GM23338 (cell line): Measurements from ENCODE around the gene DTD1. TPM values are rescaled to one million over a fixed set of nuclear protein-coding genes. Genes with fewer than 3 reads are reported as not detected.

Source experiments
- ATAC-seq: fragments of 200-7000 bp; cut with Tn5 transposase; 3 replicates; pipeline ENCODE4 v1.9.1; 2020
- DNase-seq: peaks from one replicate; pipeline ENCODE4 v3.0.0-alpha.2; 2015; ENCODE audit warnings: low spot score
- H2AFZ ChIP-seq: fragments of 200-600 bp; sonication (generic); 2 replicates; pipeline ENCODE4 v1.8.0; 2016; ENCODE audit warnings: antibody characterized with exemption, mild to moderate bottlenecking, moderate library complexity
- H3F3A ChIP-seq: fragments of 200-600 bp; sonication (generic); replicated peaks from 2 replicates; pipeline ENCODE4 v1.8.0; 2017; ENCODE audit warnings: antibody characterized with exemption, mixed run types, low read depth
- H3K27ac ChIP-seq: fragments of 200-600 bp; sonication (generic); 2 replicates; pipeline ENCODE4 v1.6.1; 2016; ENCODE audit warnings: low read depth
- H3K27me3 ChIP-seq: fragments of 200-600 bp; sonication (generic); 2 replicates; pipeline ENCODE4 v1.8.0; 2016; ENCODE audit warnings: mild to moderate bottlenecking, mixed run types, moderate library complexity; ENCODE audit not compliant: insufficient read depth
- H3K36me3 ChIP-seq: fragments of 200-600 bp; sonication (generic); 2 replicates; pipeline ENCODE4 v1.8.0; 2016; ENCODE audit warnings: mild to moderate bottlenecking; ENCODE audit not compliant: insufficient read depth
- H3K4me1 ChIP-seq: fragments of 200-600 bp; sonication (generic); 2 replicates; pipeline ENCODE4 v1.8.0; 2016; ENCODE audit warnings: mild to moderate bottlenecking, moderate library complexity; ENCODE audit not compliant: insufficient read depth
- H3K4me2 ChIP-seq: fragments of 200-600 bp; sonication (generic); 2 replicates; pipeline ENCODE4 v1.7.1; 2017; ENCODE audit warnings: mixed run types
- H3K4me3 ChIP-seq: fragments of 200-600 bp; sonication (generic); 2 replicates; pipeline ENCODE4 v1.6.1; 2016; ENCODE audit warnings: mixed run types
- H3K79me2 ChIP-seq: fragments of 200-600 bp; sonication (generic); replicated peaks from 2 replicates; pipeline ENCODE4 v1.8.0; 2017; ENCODE audit warnings: mild to moderate bottlenecking; ENCODE audit not compliant: insufficient read depth
- H3K9me2 ChIP-seq: fragments of 200-600 bp; sonication (generic); 2 replicates; pipeline ENCODE4 v1.8.0; 2017; ENCODE audit not compliant: insufficient read depth
- H4K20me1 ChIP-seq: fragments of 200-600 bp; sonication (generic); replicated peaks from 2 replicates; pipeline ENCODE4 v1.8.0; 2017; ENCODE audit warnings: mild to moderate bottlenecking; ENCODE audit not compliant: insufficient read depth
- H3K27ac Mint-ChIP-seq: 2 replicates; pipeline ENCODE4 v1.8.0; 2020; ENCODE audit warnings: inconsistent platforms, mild to moderate bottlenecking, moderate library complexity, mixed read lengths
- H3K27me3 Mint-ChIP-seq: 3 replicates; pipeline ENCODE4 v1.8.0; 2022; ENCODE audit warnings: low read depth, mild to moderate bottlenecking, moderate library complexity, mixed read lengths, inconsistent platforms; ENCODE audit not compliant: insufficient read depth, poor library complexity
- H3K36me3 Mint-ChIP-seq: 3 replicates; pipeline ENCODE4 v1.8.0; 2021; ENCODE audit warnings: low read depth, mild to moderate bottlenecking, inconsistent platforms, moderate library complexity, mixed read lengths
- H3K4me1 Mint-ChIP-seq: 3 replicates; pipeline ENCODE4 v1.8.0; 2020; ENCODE audit warnings: mild to moderate bottlenecking, inconsistent platforms, mixed read lengths
- H3K4me3 Mint-ChIP-seq: 3 replicates; pipeline ENCODE4 v1.8.0; 2021; ENCODE audit warnings: moderate library complexity, mild to moderate bottlenecking, inconsistent platforms, mixed read lengths
- H3K9me3 Mint-ChIP-seq: 3 replicates; pipeline ENCODE4 v1.8.0; 2020; ENCODE audit warnings: moderate library complexity, mild to moderate bottlenecking, inconsistent platforms, mixed read lengths
- CREB1 ChIP-seq: fragments of 250-450 bp; sonication (Bioruptor Pico); IDR thresholded peaks from 2 replicates; pipeline ENCODE4 v1.5.0; 2020; ENCODE audit warnings: low read depth, mild to moderate bottlenecking, moderate library complexity
- EZH2 ChIP-seq: fragments of 200-600 bp; sonication (generic); IDR thresholded peaks from one replicate; pipeline ENCODE4 v1.8.0; 2017; ENCODE audit warnings: antibody characterized with exemption, mild to moderate bottlenecking, low read depth; ENCODE audit not compliant: unreplicated experiment
- EZH2phosphoT487 ChIP-seq: fragments of 200-600 bp; sonication (generic); IDR thresholded peaks from one replicate; pipeline ENCODE4 v1.8.1; 2018; ENCODE audit warnings: antibody characterized with exemption; ENCODE audit not compliant: unreplicated experiment
- JUNB ChIP-seq: IDR thresholded peaks from one replicate; pipeline ENCODE4 v1.6.1; 2016; ENCODE audit warnings: antibody characterized with exemption; ENCODE audit not compliant: unreplicated experiment
- NANOG ChIP-seq: IDR thresholded peaks from 2 replicates; pipeline ENCODE4 v1.6.1; 2016; ENCODE audit warnings: antibody characterized with exemption, borderline replicate concordance
- POLR2AphosphoS5 ChIP-seq: IDR thresholded peaks from 2 replicates; pipeline ENCODE4 v1.6.1; 2016; ENCODE audit warnings: antibody characterized with exemption, low read depth
- ZNF114 ChIP-seq: fragments of 250-450 bp; sonication (Bioruptor Pico); IDR thresholded peaks from 2 replicates; pipeline ENCODE4 v1.5.0; 2020; ENCODE audit warnings: mild to moderate bottlenecking, moderate library complexity
- polyA plus RNA-seq: library from polyadenylated mRNA; unstranded; fragments of >200 nt; fragmentation: Nextera tagmentation; extraction: Ambion mirVana; gene quantifications from 2 replicates; pipeline ENCODE4 v1.2.1, GENCODE V29; 2016
- total RNA-seq: library from RNA; depleted of rRNA; stranded (reverse); fragments of >200 nt; shearing (Covaris generic); gene quantifications from 2 replicates; pipeline ENCODE4 v1.2.3, GENCODE V29; 2014
- TF ChIP-seq, protein P1 (sequence below): IDR thresholded peaks from one replicate; pipeline ENCODE4 v1.6.1; 2018; ENCODE audit warnings: antibody characterized with exemption; ENCODE audit not compliant: unreplicated experiment
- TF ChIP-seq, protein P2 (sequence below), 2 experiments: fragments of 200-600 bp in 1 of 2; sonication (generic) in 1 of 2; conservative IDR thresholded peaks; 2 replicates each; pipeline versions ENCODE4 v1.5.1 to v1.6.1; 2016 to 2017; ENCODE audit warnings: antibody characterized with exemption in 2 of 2, low read depth in 2 of 2, mild to moderate bottlenecking in 2 of 2, moderate library complexity in 1 of 2
- TF ChIP-seq, protein P3 (sequence below): IDR thresholded peaks from 2 replicates; pipeline ENCODE4 v1.6.1; 2016; ENCODE audit warnings: antibody characterized with exemption
- TF ChIP-seq, protein P4 (sequence below): fragments of 250-450 bp; sonication (Bioruptor Pico); IDR thresholded peaks from 2 replicates; pipeline ENCODE4 v1.5.0; 2020; ENCODE audit warnings: mild to moderate bottlenecking, moderate library complexity

Gene DTD1
- total and polyA plus RNA-seq, 2 experiments from 2014 or later = 69.8 to 74.0 TPM

DNA sequence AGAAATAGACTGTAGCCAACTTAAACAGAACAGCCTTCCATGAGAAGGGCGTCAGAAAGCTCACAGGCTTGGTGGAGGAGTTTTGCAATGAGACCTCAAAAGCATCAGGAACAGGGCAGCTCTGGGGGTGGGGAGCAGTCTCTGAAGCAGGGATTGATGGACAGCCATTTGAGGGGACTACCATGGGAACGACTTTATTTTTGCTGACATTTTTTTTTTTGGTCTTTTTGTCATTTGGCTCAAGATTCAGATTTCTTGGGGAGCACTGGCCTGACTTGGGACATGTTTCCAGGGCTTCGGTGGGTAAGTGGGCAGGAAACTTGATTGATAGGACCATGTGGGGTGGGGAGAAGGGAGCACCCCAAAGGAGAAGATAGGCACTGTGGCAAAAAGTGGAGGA, 193.7 kb downstream of the DTD1 start (continued):
- no peak for TF ChIP-seq EZH2phosphoT487
- no peak for TF ChIP-seq CREB1
- TF ChIP-seq ZNF114 = no peak
- TF ChIP-seq, protein P1, sequence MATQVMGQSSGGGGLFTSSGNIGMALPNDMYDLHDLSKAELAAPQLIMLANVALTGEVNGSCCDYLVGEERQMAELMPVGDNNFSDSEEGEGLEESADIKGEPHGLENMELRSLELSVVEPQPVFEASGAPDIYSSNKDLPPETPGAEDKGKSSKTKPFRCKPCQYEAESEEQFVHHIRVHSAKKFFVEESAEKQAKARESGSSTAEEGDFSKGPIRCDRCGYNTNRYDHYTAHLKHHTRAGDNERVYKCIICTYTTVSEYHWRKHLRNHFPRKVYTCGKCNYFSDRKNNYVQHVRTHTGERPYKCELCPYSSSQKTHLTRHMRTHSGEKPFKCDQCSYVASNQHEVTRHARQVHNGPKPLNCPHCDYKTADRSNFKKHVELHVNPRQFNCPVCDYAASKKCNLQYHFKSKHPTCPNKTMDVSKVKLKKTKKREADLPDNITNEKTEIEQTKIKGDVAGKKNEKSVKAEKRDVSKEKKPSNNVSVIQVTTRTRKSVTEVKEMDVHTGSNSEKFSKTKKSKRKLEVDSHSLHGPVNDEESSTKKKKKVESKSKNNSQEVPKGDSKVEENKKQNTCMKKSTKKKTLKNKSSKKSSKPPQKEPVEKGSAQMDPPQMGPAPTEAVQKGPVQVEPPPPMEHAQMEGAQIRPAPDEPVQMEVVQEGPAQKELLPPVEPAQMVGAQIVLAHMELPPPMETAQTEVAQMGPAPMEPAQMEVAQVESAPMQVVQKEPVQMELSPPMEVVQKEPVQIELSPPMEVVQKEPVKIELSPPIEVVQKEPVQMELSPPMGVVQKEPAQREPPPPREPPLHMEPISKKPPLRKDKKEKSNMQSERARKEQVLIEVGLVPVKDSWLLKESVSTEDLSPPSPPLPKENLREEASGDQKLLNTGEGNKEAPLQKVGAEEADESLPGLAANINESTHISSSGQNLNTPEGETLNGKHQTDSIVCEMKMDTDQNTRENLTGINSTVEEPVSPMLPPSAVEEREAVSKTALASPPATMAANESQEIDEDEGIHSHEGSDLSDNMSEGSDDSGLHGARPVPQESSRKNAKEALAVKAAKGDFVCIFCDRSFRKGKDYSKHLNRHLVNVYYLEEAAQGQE = no peak
- TF ChIP-seq, protein P2, sequence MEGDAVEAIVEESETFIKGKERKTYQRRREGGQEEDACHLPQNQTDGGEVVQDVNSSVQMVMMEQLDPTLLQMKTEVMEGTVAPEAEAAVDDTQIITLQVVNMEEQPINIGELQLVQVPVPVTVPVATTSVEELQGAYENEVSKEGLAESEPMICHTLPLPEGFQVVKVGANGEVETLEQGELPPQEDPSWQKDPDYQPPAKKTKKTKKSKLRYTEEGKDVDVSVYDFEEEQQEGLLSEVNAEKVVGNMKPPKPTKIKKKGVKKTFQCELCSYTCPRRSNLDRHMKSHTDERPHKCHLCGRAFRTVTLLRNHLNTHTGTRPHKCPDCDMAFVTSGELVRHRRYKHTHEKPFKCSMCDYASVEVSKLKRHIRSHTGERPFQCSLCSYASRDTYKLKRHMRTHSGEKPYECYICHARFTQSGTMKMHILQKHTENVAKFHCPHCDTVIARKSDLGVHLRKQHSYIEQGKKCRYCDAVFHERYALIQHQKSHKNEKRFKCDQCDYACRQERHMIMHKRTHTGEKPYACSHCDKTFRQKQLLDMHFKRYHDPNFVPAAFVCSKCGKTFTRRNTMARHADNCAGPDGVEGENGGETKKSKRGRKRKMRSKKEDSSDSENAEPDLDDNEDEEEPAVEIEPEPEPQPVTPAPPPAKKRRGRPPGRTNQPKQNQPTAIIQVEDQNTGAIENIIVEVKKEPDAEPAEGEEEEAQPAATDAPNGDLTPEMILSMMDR (conservative IDR thresholded peaks at IDR 0.05; ENCODE audit: low read depth in 2 of 2) = no peak
- no peak for TF ChIP-seq POLR2AphosphoS5
- TF ChIP-seq EZH2 = no peak
- TF ChIP-seq, protein P3, sequence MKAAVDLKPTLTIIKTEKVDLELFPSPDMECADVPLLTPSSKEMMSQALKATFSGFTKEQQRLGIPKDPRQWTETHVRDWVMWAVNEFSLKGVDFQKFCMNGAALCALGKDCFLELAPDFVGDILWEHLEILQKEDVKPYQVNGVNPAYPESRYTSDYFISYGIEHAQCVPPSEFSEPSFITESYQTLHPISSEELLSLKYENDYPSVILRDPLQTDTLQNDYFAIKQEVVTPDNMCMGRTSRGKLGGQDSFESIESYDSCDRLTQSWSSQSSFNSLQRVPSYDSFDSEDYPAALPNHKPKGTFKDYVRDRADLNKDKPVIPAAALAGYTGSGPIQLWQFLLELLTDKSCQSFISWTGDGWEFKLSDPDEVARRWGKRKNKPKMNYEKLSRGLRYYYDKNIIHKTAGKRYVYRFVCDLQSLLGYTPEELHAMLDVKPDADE = no peak
- TF ChIP-seq JUNB = no peak

DNA sequence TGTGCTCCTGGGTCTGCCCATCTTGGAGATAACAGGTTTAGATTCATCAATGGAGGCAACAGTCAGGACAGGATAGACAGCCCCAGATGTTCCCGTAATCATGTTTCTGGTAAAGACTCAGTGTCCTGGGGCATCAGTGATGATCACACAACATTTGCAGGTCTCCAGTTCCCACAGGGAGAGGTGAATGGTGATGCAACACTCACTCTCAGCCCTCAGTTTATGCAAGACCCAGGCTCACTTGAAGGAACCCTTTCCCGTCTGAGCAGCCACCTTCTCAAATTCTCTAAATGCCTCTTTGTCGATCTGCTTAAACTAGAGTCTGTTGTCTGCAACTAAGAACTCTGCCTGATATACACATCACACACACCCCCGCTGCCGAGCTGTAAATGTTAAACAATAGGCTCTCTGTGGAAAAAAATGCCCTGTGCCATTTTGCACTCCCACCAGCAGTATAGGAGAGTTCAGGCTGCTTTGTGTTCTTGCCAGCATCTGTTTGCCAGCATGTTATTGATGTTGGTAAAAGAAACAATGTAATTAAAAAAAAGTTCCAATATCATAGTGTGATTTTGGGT, 195.6 kb downstream of the DTD1 start:
- H3K4me3 Mint-ChIP-seq = no peak overlapping the region
- Histone ChIP-seq H4K20me1 (no peaks in the 10 kb centered on the region), H3K9me2 (peaks cover 4% of the 10 kb centered on the region; the same call in 1 of the 2 replicates), H3K4me2 (no peak overlapping the region), H3K36me3 (no peaks in the 10 kb centered on the region), H2AFZ (no peak overlapping the region), H3K27me3 (no peaks in the 10 kb centered on the region), H3F3A (no peaks in the 10 kb centered on the region), H3K79me2 (no peaks in the 10 kb centered on the region), H3K4me3 (no peak overlapping the region), H3K27ac (no peak overlapping the region), H3K4me1 (no peaks in the 10 kb centered on the region)
- H3K27ac Mint-ChIP-seq = no peak overlapping the region
- peaks cover 18% of the 10 kb centered on the region for H3K9me3 Mint-ChIP-seq
- peaks cover 7% of the 10 kb centered on the region for H3K27me3 Mint-ChIP-seq
- ATAC-seq (no peak), DNase-seq (no peak)
- H3K36me3 Mint-ChIP-seq = no peaks in the 10 kb centered on the region; the same call in 2 of the 3 replicates
- no peaks in the 10 kb centered on the region for H3K4me1 Mint-ChIP-seq
- no peak for TF ChIP-seq NANOG
- TF ChIP-seq, protein P4, sequence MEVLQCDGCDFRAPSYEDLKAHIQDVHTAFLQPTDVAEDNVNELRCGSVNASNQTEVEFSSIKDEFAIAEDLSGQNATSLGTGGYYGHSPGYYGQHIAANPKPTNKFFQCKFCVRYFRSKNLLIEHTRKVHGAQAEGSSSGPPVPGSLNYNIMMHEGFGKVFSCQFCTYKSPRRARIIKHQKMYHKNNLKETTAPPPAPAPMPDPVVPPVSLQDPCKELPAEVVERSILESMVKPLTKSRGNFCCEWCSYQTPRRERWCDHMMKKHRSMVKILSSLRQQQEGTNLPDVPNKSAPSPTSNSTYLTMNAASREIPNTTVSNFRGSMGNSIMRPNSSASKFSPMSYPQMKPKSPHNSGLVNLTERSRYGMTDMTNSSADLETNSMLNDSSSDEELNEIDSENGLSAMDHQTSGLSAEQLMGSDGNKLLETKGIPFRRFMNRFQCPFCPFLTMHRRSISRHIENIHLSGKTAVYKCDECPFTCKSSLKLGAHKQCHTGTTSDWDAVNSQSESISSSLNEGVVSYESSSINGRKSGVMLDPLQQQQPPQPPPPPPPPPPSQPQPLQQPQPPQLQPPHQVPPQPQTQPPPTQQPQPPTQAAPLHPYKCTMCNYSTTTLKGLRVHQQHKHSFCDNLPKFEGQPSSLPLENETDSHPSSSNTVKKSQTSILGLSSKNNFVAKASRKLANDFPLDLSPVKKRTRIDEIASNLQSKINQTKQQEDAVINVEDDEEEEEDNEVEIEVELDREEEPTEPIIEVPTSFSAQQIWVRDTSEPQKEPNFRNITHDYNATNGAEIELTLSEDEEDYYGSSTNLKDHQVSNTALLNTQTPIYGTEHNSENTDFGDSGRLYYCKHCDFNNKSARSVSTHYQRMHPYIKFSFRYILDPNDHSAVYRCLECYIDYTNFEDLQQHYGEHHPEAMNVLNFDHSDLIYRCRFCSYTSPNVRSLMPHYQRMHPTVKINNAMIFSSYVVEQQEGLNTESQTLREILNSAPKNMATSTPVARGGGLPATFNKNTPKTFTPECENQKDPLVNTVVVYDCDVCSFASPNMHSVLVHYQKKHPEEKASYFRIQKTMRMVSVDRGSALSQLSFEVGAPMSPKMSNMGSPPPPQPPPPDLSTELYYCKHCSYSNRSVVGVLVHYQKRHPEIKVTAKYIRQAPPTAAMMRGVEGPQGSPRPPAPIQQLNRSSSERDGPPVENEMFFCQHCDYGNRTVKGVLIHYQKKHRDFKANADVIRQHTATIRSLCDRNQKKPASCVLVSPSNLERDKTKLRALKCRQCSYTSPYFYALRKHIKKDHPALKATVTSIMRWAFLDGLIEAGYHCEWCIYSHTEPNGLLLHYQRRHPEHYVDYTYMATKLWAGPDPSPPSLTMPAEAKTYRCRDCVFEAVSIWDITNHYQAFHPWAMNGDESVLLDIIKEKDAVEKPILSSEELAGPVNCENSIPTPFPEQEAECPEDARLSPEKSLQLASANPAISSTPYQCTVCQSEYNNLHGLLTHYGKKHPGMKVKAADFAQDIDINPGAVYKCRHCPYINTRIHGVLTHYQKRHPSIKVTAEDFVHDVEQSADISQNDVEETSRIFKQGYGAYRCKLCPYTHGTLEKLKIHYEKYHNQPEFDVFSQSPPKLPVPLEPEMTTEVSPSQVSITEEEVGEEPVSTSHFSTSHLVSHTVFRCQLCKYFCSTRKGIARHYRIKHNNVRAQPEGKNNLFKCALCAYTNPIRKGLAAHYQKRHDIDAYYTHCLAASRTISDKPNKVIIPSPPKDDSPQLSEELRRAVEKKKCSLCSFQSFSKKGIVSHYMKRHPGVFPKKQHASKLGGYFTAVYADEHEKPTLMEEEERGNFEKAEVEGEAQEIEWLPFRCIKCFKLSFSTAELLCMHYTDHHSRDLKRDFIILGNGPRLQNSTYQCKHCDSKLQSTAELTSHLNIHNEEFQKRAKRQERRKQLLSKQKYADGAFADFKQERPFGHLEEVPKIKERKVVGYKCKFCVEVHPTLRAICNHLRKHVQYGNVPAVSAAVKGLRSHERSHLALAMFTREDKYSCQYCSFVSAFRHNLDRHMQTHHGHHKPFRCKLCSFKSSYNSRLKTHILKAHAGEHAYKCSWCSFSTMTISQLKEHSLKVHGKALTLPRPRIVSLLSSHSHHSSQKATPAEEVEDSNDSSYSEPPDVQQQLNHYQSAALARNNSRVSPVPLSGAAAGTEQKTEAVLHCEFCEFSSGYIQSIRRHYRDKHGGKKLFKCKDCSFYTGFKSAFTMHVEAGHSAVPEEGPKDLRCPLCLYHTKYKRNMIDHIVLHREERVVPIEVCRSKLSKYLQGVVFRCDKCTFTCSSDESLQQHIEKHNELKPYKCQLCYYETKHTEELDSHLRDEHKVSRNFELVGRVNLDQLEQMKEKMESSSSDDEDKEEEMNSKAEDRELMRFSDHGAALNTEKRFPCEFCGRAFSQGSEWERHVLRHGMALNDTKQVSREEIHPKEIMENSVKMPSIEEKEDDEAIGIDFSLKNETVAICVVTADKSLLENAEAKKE = no peak
